HepG2 (cell line): Measurements from ENCODE around the gene ELOVL7. TPM values are rescaled to one million over a fixed set of nuclear protein-coding genes. Genes with fewer than 3 reads are reported as not detected.

ENCODE experiments used
- ATAC-seq: fragments of 200-7000 bp; cut with Tn5 transposase; 3 replicates; pipeline ENCODE4 v1.9.1; 2020; ENCODE audit warnings: mild to moderate bottlenecking, moderate library complexity
- BruUV-seq: library from RNA; stranded (reverse); fragments of 400-500 nt; replicated peaks from 2 replicates; lab custom pipeline; 2021; lab: Mats Ljungman, UMichigan
- CTCF ChIA-PET: fragments of 300-600 bp; formaldehyde crosslinking; extraction: SDS; loops from one replicate; lab custom pipeline; 2021; ENCODE audit warnings: low total read pairs, inconsistent platforms, low intra/inter-chr PET ratio; lab: Yijun Ruan, JAX
- POLR2A ChIA-PET: fragments of 350-600 bp; sonication (Branson Sonifier 250); formaldehyde crosslinking; loops from one replicate; lab custom pipeline; 2020; ENCODE audit warnings: antibody characterized with exemption, inconsistent platforms; lab: Yijun Ruan, JAX
- DNase-seq: peaks from one replicate; pipeline ENCODE4 v3.0.0-alpha.2; 2015; ENCODE audit warnings: low spot score
- FAIRE-seq: peaks from 3 replicates; lab custom pipeline; 2011; peaks lifted over from hg19 to GRCh38; lab: Jason Lieb, UNC
- H2AFZ ChIP-seq: one replicate; pipeline ENCODE4 v1.6.1; 2011; ENCODE audit warnings: low read length, inconsistent platforms
- H3K27ac ChIP-seq: fragments of 300-600 bp; 3 replicates; pipeline ENCODE4 v1.8.0; 2011; ENCODE audit warnings: mixed run types, mild to moderate bottlenecking, mixed read lengths, low read length, inconsistent platforms; ENCODE audit not compliant: insufficient read depth; ENCODE audit errors: extremely low read length
- H3K27me3 ChIP-seq, 2 experiments: fragments of 200-600 bp in 1 of 2; 2 replicates in 1 of 2; 3 replicates in 1 of 2; pipeline versions ENCODE4 v1.6.0 to v1.8.0; 2011; ENCODE audit warnings: low read length in 2 of 2, mild to moderate bottlenecking in 2 of 2, moderate library complexity in 2 of 2, inconsistent platforms in 1 of 2; ENCODE audit not compliant: insufficient read depth in 2 of 2, control insufficient read depth in 1 of 2
- H3K36me3 ChIP-seq, 2 experiments: fragments of 200-600 bp in 1 of 2; replicated peaks in 1 of 2; 2 replicates in 1 of 2; 3 replicates in 1 of 2; pipeline versions ENCODE4 v1.5.1 to v1.8.0; 2011; ENCODE audit warnings: low read length in 2 of 2, inconsistent platforms in 1 of 2; ENCODE audit not compliant: insufficient read depth in 2 of 2, control insufficient read depth in 1 of 2
- H3K4me1 ChIP-seq: 2 replicates; pipeline ENCODE4 v1.5.1; 2012; ENCODE audit warnings: low read length, inconsistent platforms; ENCODE audit not compliant: insufficient read depth
- H3K4me2 ChIP-seq: 2 replicates; pipeline ENCODE4 v1.6.0; 2011; ENCODE audit warnings: low read depth, low read length, inconsistent platforms
- H3K4me3 ChIP-seq, 3 experiments: fragments of 200-600 bp in 1 of 3; sonication (generic), shearing (Covaris generic) in 1 of 3; replicated peaks in 1 of 3; 2 replicates each; pipeline ENCODE4 v1.5.1; 2011 to 2016; ENCODE audit warnings: low read length in 3 of 3, inconsistent platforms in 2 of 3, low read depth in 2 of 3, mild to moderate bottlenecking in 2 of 3, control low read depth in 1 of 3, mixed read lengths in 1 of 3; ENCODE audit not compliant: insufficient read depth in 1 of 3
- H3K79me2 ChIP-seq: one replicate; pipeline ENCODE4 v1.6.1; 2011; ENCODE audit warnings: low read length, inconsistent platforms; ENCODE audit not compliant: insufficient read depth
- H3K9ac ChIP-seq: 2 replicates; pipeline ENCODE4 v1.6.0; 2011; ENCODE audit warnings: mild to moderate bottlenecking, low read depth, low read length, inconsistent platforms; ENCODE audit not compliant: insufficient read depth
- H3K9me3 ChIP-seq: 2 replicates; pipeline ENCODE4 v1.5.1; 2012; ENCODE audit warnings: mild to moderate bottlenecking, low read length
- H4K20me1 ChIP-seq: 2 replicates; pipeline ENCODE4 v1.6.0; 2011; ENCODE audit warnings: inconsistent platforms, mild to moderate bottlenecking, low read length, moderate library complexity; ENCODE audit not compliant: insufficient read depth
- CBX2 ChIP-seq, 2 experiments: fragments of 200-600 bp in 1 of 2; sonication (generic); formaldehyde crosslinking in 1 of 2; IDR thresholded peaks; 2 replicates each; pipeline versions ENCODE4 v1.7.0 to v1.8.1; 2018 to 2022; ENCODE audit warnings: low read depth in 2 of 2, low read length in 1 of 2, mild to moderate bottlenecking in 1 of 2, missing genetic modification reagents in 1 of 2
- CREB1 ChIP-seq, 2 experiments: fragments of 450-650 bp in 1 of 2; IDR thresholded peaks; 2 replicates each; pipeline ENCODE4 v1.6.1; 2016 to 2017; ENCODE audit warnings: control low read depth in 1 of 2, mild to moderate bottlenecking in 1 of 2, missing compliant biosample characterization in 1 of 2, missing genetic modification characterization in 1 of 2
- HIVEP1 ChIP-seq: sonication (generic); formaldehyde crosslinking; IDR thresholded peaks from 2 replicates; pipeline ENCODE4 v1.4.0; 2020; ENCODE audit warnings: mild to moderate bottlenecking, missing genetic modification reagents
- HMG20B ChIP-seq: conservative IDR thresholded peaks from 2 replicates; pipeline ENCODE4 v1.6.1; 2016; ENCODE audit warnings: missing genetic modification reagents, missing compliant biosample characterization
- HNF1B ChIP-seq: sonication (generic); formaldehyde crosslinking; IDR thresholded peaks from 2 replicates; pipeline ENCODE4 v1.5.1; 2020; ENCODE audit warnings: mild to moderate bottlenecking, moderate library complexity, missing genetic modification reagents
- HOXA9 ChIP-seq: sonication (generic); formaldehyde crosslinking; IDR thresholded peaks from 2 replicates; pipeline ENCODE4 v1.8.1; 2022; ENCODE audit warnings: missing genetic modification reagents, mild to moderate bottlenecking, moderate library complexity, borderline replicate concordance
- NAIF1 ChIP-seq: sonication (generic); formaldehyde crosslinking; IDR thresholded peaks from 2 replicates; pipeline ENCODE4 v1.5.0; 2020; ENCODE audit warnings: mild to moderate bottlenecking, missing genetic modification reagents, borderline replicate concordance
- SPEN ChIP-seq: sonication (generic); formaldehyde crosslinking; IDR thresholded peaks from 2 replicates; pipeline ENCODE4 v1.5.1; 2020; ENCODE audit warnings: low read depth, mild to moderate bottlenecking, missing genetic modification reagents
- THAP11 ChIP-seq: IDR thresholded peaks from 2 replicates; pipeline ENCODE4 v1.6.1; 2016; ENCODE audit warnings: missing biosample characterization, missing genetic modification reagents
- TOPORS ChIP-seq: sonication (generic); formaldehyde crosslinking; IDR thresholded peaks from 2 replicates; pipeline ENCODE4 v1.8.0; 2023; ENCODE audit warnings: mild to moderate bottlenecking, missing genetic modification reagents
- ZBTB7B ChIP-seq: sonication (generic); formaldehyde crosslinking; IDR thresholded peaks from 2 replicates; pipeline ENCODE4 v1.4.0; 2020; ENCODE audit warnings: missing genetic modification reagents
- ZFP90 ChIP-seq: sonication (generic); formaldehyde crosslinking; IDR thresholded peaks from 2 replicates; pipeline ENCODE4 v1.8.0; 2022; ENCODE audit warnings: missing genetic modification reagents, mild to moderate bottlenecking, inconsistent platforms, borderline replicate concordance
- ZNF160 ChIP-seq: sonication (generic); formaldehyde crosslinking; IDR thresholded peaks from 2 replicates; pipeline ENCODE4 v1.8.0; 2022; ENCODE audit warnings: mild to moderate bottlenecking, inconsistent platforms, missing genetic modification reagents
- ZNF451 ChIP-seq: sonication (generic); formaldehyde crosslinking; IDR thresholded peaks from 2 replicates; pipeline ENCODE4 v1.5.0; 2020; ENCODE audit warnings: mild to moderate bottlenecking, missing genetic modification reagents
- ZNF562 ChIP-seq: sonication (generic); formaldehyde crosslinking; IDR thresholded peaks from 2 replicates; pipeline ENCODE4 v1.8.0; 2022; ENCODE audit warnings: missing genetic modification reagents, borderline replicate concordance
- ZNF567 ChIP-seq: sonication (generic); formaldehyde crosslinking; IDR thresholded peaks from 2 replicates; pipeline ENCODE4 v1.8.1; 2023; ENCODE audit warnings: mild to moderate bottlenecking, missing genetic modification reagents, borderline replicate concordance
- ZNF841 ChIP-seq: sonication (generic); formaldehyde crosslinking; IDR thresholded peaks from 2 replicates; pipeline ENCODE4 v1.8.1; 2023; ENCODE audit warnings: missing genetic modification reagents, borderline replicate concordance
- ZSCAN25 ChIP-seq: sonication (generic); formaldehyde crosslinking; IDR thresholded peaks from 2 replicates; pipeline ENCODE4 v1.8.0; 2022; ENCODE audit warnings: mild to moderate bottlenecking, missing genetic modification reagents
- WGBS: methylation state at CpG from one replicate; pipeline ENCODE4 v1.1.6; 2017; ENCODE audit warnings: low lambda C conversion rate; 5-methylcytosine and 5-hydroxymethylcytosine counted together
- in situ Hi-C: cut with HindIII; loops from 2 replicates; pipeline ENCODE4 v1.10.0; 2017; ENCODE audit warnings: low pct_unique_long_range_greater_than_20kb; ENCODE audit not compliant: extremely low pct_ligation_motif_present
- intact Hi-C: fragments of 100-400 bp; cut with micrococcal nuclease; formaldehyde crosslinking; loops from one replicate; pipeline ENCODE4 v1.10.0; 2022; ENCODE audit not compliant: unreplicated experiment
- polyA plus RNA-seq, 8 experiments: library from polyadenylated mRNA; depleted of rRNA in 3 of 8; stranded (reverse) in 7 of 8; unstranded in 1 of 8; fragments of >200 nt; fragmentation: Illumina TruSeq in 4 of 8; extraction: Trizol in 4 of 8; gene quantifications; 2 replicates each; pipeline versions ENCODE4 v1.2.1 to v1.2.3, GENCODE V29; 2011 to 2016; ENCODE audit warnings: low read depth in 4 of 8, missing spikeins in 1 of 8, mixed read lengths in 1 of 8; ENCODE audit not compliant: insufficient read depth in 1 of 8
- total RNA-seq, 5 experiments: library from RNA; depleted of rRNA; stranded (reverse); fragments of >200 nt; fragmentation: Illumina TruSeq; extraction: Trizol; gene quantifications; 2 replicates each; pipeline ENCODE4 v1.2.3, GENCODE V29; 2016; ENCODE audit warnings: low read depth in 1 of 5

The ELOVL7 gene
- total and polyA plus RNA-seq, 2 of the 13 experiments (the other 11 are each of a cell fraction or from before 2014, with no cell fraction given) = 4.5 to 7.3 TPM

DNA sequence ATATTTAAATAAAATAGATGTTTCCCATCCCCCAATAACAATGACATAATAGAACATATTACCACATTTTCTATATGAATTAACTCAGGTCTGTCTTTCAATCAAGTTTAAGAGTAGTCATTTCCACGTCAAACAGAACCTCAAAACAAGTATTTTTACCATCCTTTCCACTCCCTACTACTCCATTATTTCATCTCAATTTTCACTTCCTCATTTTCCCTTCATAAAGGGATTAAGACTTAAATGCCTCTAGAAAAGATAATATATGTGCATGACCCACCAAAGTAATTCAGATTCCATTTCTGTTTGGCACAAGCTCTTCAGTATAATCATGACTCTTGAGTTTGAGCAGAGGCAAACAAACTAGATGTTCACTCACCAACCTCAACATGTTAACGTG lies 40.4 kb downstream of the ELOVL7 start:
- ATAC-seq = no peak
- in situ Hi-C loops (no loop called here), intact Hi-C loops (no loop called here)
- H3K27me3 ChIP-seq = no peaks in the 10 kb centered on the region
- no peak overlapping the region for H3K4me3 ChIP-seq
- TF ChIP-seq CREB1 (IDR thresholded peaks at IDR 0.05) (no peak), CREB1 (CRISPR knock-in tag; IDR thresholded peaks at IDR 0.05) (no peak), ZNF841 (no peak), HMG20B (CRISPR knock-in tag) (no peak), ZSCAN25 (CRISPR knock-in tag) (no peak), NAIF1 (no peak), ZFP90 (no peak)
- no peaks in the 10 kb centered on the region for H4K20me1 ChIP-seq
- H2AFZ ChIP-seq = no peak overlapping the region
- no peaks in the 10 kb centered on the region for H3K36me3 ChIP-seq
- no peak overlapping the region for H3K4me2 ChIP-seq
- no peak overlapping the region for H3K9ac ChIP-seq
- CTCF ChIA-PET = no interaction called here
- no peak overlapping the region for H3K27ac ChIP-seq
- H3K79me2 ChIP-seq = no peaks in the 10 kb centered on the region
- POLR2A ChIA-PET = interaction anchor here (0.5 kb wide), 1 partner anchor 192 kb away, joined by 3 read pairs; no protein-coding TSS in a partner anchor
- no peak for DNase-seq
- H3K9me3 ChIP-seq = no peaks in the 10 kb centered on the region
- peaks cover 10% of the 10 kb centered on the region for H3K4me1 ChIP-seq
- WGBS = 73% methylated on average over 2 of the region's 2 CpGs
- FAIRE-seq = no peak
- BruUV-seq = no TSS peak

GRCh38 chr5:60802986-60803385 lies 41.1 kb downstream of the ELOVL7 start:
- 94% methylated on average over 1 of the region's 1 CpG for WGBS
- no peaks in the 10 kb centered on the region for H3K27me3 ChIP-seq
- no peak overlapping the region for H3K4me2 ChIP-seq
- in situ Hi-C loops = no loop called here
- peaks cover 10% of the 10 kb centered on the region for H3K4me1 ChIP-seq
- no peak overlapping the region for H3K27ac ChIP-seq
- H3K9ac ChIP-seq = no peak overlapping the region
- ATAC-seq (no peak), FAIRE-seq (no peak), DNase-seq (no peak)
- CTCF ChIA-PET = no interaction called here
- H4K20me1 ChIP-seq = no peaks in the 10 kb centered on the region
- intact Hi-C loops = no loop called here
- no peaks in the 10 kb centered on the region for H3K36me3 ChIP-seq
- H3K4me3 ChIP-seq = no peak overlapping the region
- no peak overlapping the region for H2AFZ ChIP-seq
- H3K9me3 ChIP-seq = no peaks in the 10 kb centered on the region
- BruUV-seq = no TSS peak
- H3K79me2 ChIP-seq = no peaks in the 10 kb centered on the region
- POLR2A ChIA-PET = interaction anchor here (0.5 kb wide), 1 partner anchor 191 kb away, joined by 3 read pairs; no protein-coding TSS in a partner anchor
- TF ChIP-seq ZNF567 (CRISPR knock-in tag) = no peak
- no peak for TF ChIP-seq TOPORS
- TF ChIP-seq ZNF562 (CRISPR knock-in tag) = no peak
- TF ChIP-seq ZNF451 (CRISPR knock-in tag) = no peak
- TF ChIP-seq HOXA9 (CRISPR knock-in tag) = no peak
- no peak for TF ChIP-seq HIVEP1 (CRISPR knock-in tag)
- TF ChIP-seq SPEN (CRISPR knock-in tag) = no peak
- TF ChIP-seq ZBTB7B (CRISPR knock-in tag) = no peak
- TF ChIP-seq ZNF160 = no peak
- TF ChIP-seq THAP11 (CRISPR knock-in tag) = no peak
- TF ChIP-seq HNF1B (CRISPR knock-in tag) = no peak
- no peak for TF ChIP-seq CBX2 (IDR thresholded peaks at IDR 0.05; ENCODE audit: low read depth, low read length)
- TF ChIP-seq CBX2 (CRISPR knock-in tag; IDR thresholded peaks at IDR 0.05; ENCODE audit: low read depth) = no peak
